ENCODE measurements around the gene COL9A1.

Gene COL9A1

GRCh38 chr6:70198785-70199184 is 104.1 kb downstream of the COL9A1 start:
- TF ChIP-seq, protein P1, sequence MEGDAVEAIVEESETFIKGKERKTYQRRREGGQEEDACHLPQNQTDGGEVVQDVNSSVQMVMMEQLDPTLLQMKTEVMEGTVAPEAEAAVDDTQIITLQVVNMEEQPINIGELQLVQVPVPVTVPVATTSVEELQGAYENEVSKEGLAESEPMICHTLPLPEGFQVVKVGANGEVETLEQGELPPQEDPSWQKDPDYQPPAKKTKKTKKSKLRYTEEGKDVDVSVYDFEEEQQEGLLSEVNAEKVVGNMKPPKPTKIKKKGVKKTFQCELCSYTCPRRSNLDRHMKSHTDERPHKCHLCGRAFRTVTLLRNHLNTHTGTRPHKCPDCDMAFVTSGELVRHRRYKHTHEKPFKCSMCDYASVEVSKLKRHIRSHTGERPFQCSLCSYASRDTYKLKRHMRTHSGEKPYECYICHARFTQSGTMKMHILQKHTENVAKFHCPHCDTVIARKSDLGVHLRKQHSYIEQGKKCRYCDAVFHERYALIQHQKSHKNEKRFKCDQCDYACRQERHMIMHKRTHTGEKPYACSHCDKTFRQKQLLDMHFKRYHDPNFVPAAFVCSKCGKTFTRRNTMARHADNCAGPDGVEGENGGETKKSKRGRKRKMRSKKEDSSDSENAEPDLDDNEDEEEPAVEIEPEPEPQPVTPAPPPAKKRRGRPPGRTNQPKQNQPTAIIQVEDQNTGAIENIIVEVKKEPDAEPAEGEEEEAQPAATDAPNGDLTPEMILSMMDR (IDR thresholded peaks at IDR 0.05; ENCODE audit: insufficient read depth, missing control alignments), result no peak

GRCh38 chr6:70196531-70196930 is 106.4 kb downstream of the COL9A1 start:
- TF ChIP-seq, protein P1 (IDR thresholded peaks at IDR 0.05; ENCODE audit: insufficient read depth, missing control alignments), result no peak
- DNase-seq (ENCODE audit: insufficient read length, low spot score) (no peak), FAIRE-seq (no peak)

More at GRCh38 chr6:70198785-70199184, 104.1 kb downstream of the COL9A1 start:
- DNase-seq (ENCODE audit: insufficient read length, low spot score) (no peak), FAIRE-seq (no peak)

DNA sequence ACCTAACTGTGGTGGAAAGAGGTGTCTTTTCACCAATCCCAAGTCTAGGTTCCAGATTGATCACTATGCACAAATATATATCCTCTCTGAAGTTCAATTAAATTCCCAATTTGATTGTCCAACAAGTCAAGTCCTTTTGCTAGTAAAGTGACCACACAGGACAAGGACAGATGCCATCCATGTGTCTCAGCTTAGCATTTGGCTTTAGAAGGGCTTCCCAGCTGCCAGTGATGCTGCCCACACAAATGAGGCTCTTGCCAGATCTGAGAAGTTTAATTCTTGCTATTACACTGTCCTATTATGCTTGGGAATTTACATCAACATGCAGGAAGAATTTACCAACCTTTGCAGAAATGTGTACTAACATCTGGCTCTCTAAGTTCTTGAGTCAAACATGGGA is 108.5 kb downstream of the COL9A1 start:
- DNase-seq (ENCODE audit: insufficient read length, low spot score), result no peak
- no peak for FAIRE-seq
- TF ChIP-seq, protein P1 (IDR thresholded peaks at IDR 0.05; ENCODE audit: insufficient read depth, missing control alignments), result no peak

GRCh38 chr6:70188202-70188601 is 114.7 kb downstream of the COL9A1 start:
- TF ChIP-seq, protein P1 (IDR thresholded peaks at IDR 0.05; ENCODE audit: insufficient read depth, missing control alignments), result no peak
- no peak for FAIRE-seq
- DNase-seq (ENCODE audit: insufficient read length, low spot score), result no peak

- FAIRE-seq (no peak), DNase-seq (ENCODE audit: insufficient read length, low spot score) (no peak)
- TF ChIP-seq, protein P1 (IDR thresholded peaks at IDR 0.05; ENCODE audit: insufficient read depth, missing control alignments), result no peak
Measured at GRCh38 chr6:70186461-70186860, 116.4 kb downstream of the COL9A1 start.

DNA sequence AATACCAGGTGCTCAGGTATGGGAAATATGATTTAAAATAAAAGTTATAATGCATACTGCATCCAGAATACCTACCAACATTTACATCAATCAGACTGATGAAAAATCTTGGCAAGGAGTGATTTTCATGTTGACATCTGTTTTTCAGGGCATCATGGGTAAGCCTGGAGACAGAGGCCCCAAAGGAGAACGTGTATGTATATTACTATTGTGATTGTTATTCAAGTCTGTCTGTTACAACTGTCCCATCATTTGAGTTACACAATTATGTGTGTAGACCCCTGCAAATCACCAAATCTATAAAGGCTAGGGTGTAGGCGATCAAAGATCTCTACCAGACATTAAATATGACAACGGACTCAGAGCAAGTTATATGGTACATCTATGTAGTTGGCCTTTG is 118.2 kb downstream of the COL9A1 start:
- no peak for FAIRE-seq
- TF ChIP-seq, protein P1 (IDR thresholded peaks at IDR 0.05; ENCODE audit: insufficient read depth, missing control alignments), result no peak

GRCh38 chr6:70183538-70183937 is 119.3 kb downstream of the COL9A1 start:
- DNase-seq (ENCODE audit: insufficient read length, low spot score) (no peak), FAIRE-seq (no peak)
- TF ChIP-seq, protein P1 (IDR thresholded peaks at IDR 0.05; ENCODE audit: insufficient read depth, missing control alignments), result no peak

More for the DNA sequence above, 118.2 kb downstream of the COL9A1 start:
- no peak for DNase-seq (ENCODE audit: insufficient read length, low spot score)

All from D721Med (cell line).